Right cardiac atrium (tissue), 5 donors: ENCODE data around the gene TTC39C. TPM values are rescaled to one million over a fixed set of nuclear protein-coding genes. Genes with fewer than 3 reads are reported as not detected.

Experiments
- ATAC-seq, 2 donors: fragments of 200-7000 bp; cut with Tn5 transposase; one replicate each; pipeline versions ENCODE4 v1.8.0 to v1.9.1; 2020; ENCODE audit warnings: moderate library complexity in 2 of 2, mild to moderate bottlenecking in 1 of 2
- DNase-seq, 3 donors: peaks; one replicate each; pipeline ENCODE4 v3.0.0-alpha.2; 2020
- H3K27ac ChIP-seq: one replicate; pipeline ENCODE4 v1.5.1; 2013; ENCODE audit warnings: mild to moderate bottlenecking, low read length, control low read depth, moderate library complexity
- H3K27me3 ChIP-seq: one replicate; pipeline ENCODE4 v1.6.1; 2013; ENCODE audit not compliant: control insufficient read depth, insufficient read depth
- H3K4me1 ChIP-seq: one replicate; pipeline ENCODE4 v1.6.1; 2013; ENCODE audit warnings: low read length; ENCODE audit not compliant: control insufficient read depth, insufficient read depth
- H3K4me3 ChIP-seq: one replicate; pipeline ENCODE4 v1.5.1; 2013; ENCODE audit warnings: low read length, control low read depth
- H3K9me3 ChIP-seq: one replicate; pipeline ENCODE4 v1.6.1; 2013; ENCODE audit warnings: low read length; ENCODE audit not compliant: control insufficient read depth
- WGBS: extraction: QIAGEN DNeasy Blood & Tissue Kit; methylation state at CpG from one replicate; pipeline ENCODE4 v1.1.7; 2013; 5-methylcytosine and 5-hydroxymethylcytosine counted together
- intact Hi-C, 4 donors: fragments of 100-400 bp; cut with DNase I; formaldehyde crosslinking; loops; one replicate each; pipeline versions ENCODE4 v1.11.0 to v1.14.0; 2022 to 2023
- polyA plus RNA-seq: library from polyadenylated mRNA; stranded (reverse); fragments of 200-250 nt; gene quantifications from one replicate; pipeline ENCODE4 v1.2.3, GENCODE V29; 2013
- total RNA-seq, 4 donors: library from RNA; stranded (reverse); fragmentation: NEBNext Ultra II Directional; extraction: Animal tissue kit (Norgen Biotek cat#: 25700); gene quantifications; one replicate each; pipeline ENCODE4 v1.2.1, GENCODE V29; 2021
- donor health status: healthy with polysubstance abuse.
- donor health status: DM: no; HTN: yes; CAD: no.
- donor health status: DM: no; HTN: no; CAD: no.
- donor health status: DM: no; HTN: yes; CAD: no; lungs with severe emphysema.
- donor health status: DM: yes; HTN: yes; CAD: no.

The TTC39C gene
- total and polyA plus RNA-seq, 5 donors = 2.8 to 11.0 (median 5.4) TPM

DNA sequence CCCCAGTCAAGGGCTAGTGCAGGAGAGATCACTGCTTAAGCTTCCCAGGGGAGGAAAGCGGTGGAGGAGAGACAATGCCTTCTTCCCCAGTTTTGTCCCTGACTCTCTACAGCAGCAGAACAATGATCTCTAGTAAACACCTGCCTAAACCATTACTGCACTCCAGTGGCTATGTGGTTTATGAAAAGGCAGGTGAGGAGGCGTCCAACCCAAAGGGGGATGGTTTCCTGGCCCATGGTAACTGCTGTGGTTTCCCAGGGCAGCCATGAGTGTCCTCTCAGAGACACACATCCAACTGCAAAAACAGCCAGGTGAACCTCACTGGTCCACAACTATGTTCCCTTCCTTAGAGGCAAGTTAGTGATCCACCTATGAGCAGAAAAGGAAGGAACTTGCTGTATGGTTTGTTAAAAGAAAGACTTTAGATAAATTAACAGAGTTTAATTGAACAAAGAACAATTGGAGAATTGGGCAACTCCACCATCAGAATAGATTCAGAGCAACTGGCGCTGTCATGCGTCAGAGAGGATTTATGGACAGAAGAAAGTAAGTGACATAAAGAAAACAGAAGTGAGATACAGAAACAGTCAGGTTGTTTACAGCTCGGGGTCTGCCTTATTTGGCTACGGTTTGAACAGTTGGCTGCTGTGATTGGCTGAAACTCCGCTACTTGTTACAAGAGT, 4.8 kb upstream of the TTC39C start:
- no peaks in the 10 kb centered on the region for H3K27me3 ChIP-seq
- H3K27ac ChIP-seq = no peak overlapping the region
- DNase-seq = no peak
- 78% methylated on average over 7 of the region's 7 CpGs for WGBS
- ATAC-seq = no peak
- H3K4me3 ChIP-seq = no peak overlapping the region
- no peaks in the 10 kb centered on the region for H3K9me3 ChIP-seq
- H3K4me1 ChIP-seq = no peaks in the 10 kb centered on the region
- intact Hi-C loops = loop anchor here in 2 of 4 donors (10.0 kb wide), 1 partner anchor 105 kb away; no protein-coding TSS in a partner anchor

- Histone ChIP-seq H3K4me1 (no peaks in the 10 kb centered on the region), H3K27ac (no peak overlapping the region), H3K27me3 (no peaks in the 10 kb centered on the region), H3K9me3 (no peaks in the 10 kb centered on the region), H3K4me3 (no peak overlapping the region)
- WGBS = 81% methylated on average over 7 of the region's 7 CpGs
- DNase-seq (no peak), ATAC-seq (no peak)
- intact Hi-C loops = loop anchor here in 2 of 4 donors (10.0 kb wide), 1 partner anchor 104 kb away; no protein-coding TSS in a partner anchor
These were observed 3.9 kb upstream of the TTC39C start for GRCh38 chr18:24010673-24011072.

- intact Hi-C loops = loop anchor here in 2 of 4 donors (10.0 kb wide), 1 partner anchor 103 kb away; no protein-coding TSS in a partner anchor
- no peak overlapping the region for H3K4me3 ChIP-seq
- no peak for ATAC-seq
These were observed 3.2 kb upstream of the TTC39C start for GRCh38 chr18:24011123-24011917.

GRCh38 chr18:24013051-24013450, 1.5 kb upstream of the TTC39C start:
- Histone ChIP-seq H3K4me1 (no peaks in the 10 kb centered on the region), H3K27ac (no peak overlapping the region), H3K9me3 (no peaks in the 10 kb centered on the region), H3K27me3 (no peaks in the 10 kb centered on the region), H3K4me3 (no peak overlapping the region)
- WGBS = 52% methylated on average over 2 of the region's 2 CpGs
- DNase-seq (no peak), ATAC-seq (no peak)
- intact Hi-C loops = loop anchor here in 2 of 4 donors (10.0 kb wide), 1 partner anchor 102 kb away; no protein-coding TSS in a partner anchor

More at GRCh38 chr18:24011123-24011917, 3.2 kb upstream of the TTC39C start:
- Histone ChIP-seq H3K4me1 (no peaks in the 10 kb centered on the region), H3K27ac (no peak overlapping the region), H3K27me3 (no peaks in the 10 kb centered on the region), H3K9me3 (no peaks in the 10 kb centered on the region)
- 73% methylated on average over 5 of the region's 5 CpGs for WGBS
- no peak for DNase-seq

DNA sequence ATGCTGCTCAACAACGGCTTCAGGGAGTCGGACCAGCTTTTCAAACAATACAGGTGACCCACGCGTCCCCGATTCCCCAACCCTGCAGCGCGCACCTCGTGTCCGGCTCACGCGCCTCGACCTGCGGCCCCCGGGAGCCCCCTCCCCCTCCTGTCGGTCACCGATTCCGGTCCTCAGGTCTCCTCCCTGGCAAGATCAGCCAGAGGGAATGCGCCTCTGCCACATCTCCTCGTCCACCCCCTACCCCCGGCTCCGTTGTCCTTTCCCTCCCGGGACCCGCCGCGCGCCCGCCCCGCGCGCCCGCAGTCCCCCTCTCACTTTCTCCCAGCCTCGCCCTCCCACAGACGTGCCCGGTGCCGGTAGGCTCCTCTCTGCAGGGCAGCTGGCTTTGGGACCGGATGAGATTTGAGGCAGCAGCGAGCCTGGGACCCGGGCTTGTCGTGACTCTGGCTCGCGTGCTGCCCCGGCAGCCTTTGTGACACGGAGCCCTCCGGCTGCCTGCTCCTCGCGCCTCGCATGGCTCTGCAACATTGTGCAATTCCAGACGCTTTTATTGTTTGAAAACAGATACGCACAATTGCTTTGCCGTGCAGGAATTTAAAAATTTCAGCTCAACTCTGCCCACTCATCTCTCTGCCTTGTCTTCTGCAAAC, 558 bp downstream of the TTC39C start:
- ATAC-seq (peak; percentile 54 to 59), DNase-seq (peak; percentile 65 to 82 (median 73))
- Histone ChIP-seq H3K27me3 (no peaks in the 10 kb centered on the region), H3K4me1 (no peaks in the 10 kb centered on the region), H3K9me3 (no peaks in the 10 kb centered on the region), H3K27ac (peak overlapping the region; percentile 53), H3K4me3 (peak overlapping the region; percentile 97)
- WGBS = under 1% methylated on average over 50 of the region's 50 CpGs
- intact Hi-C loops = loop anchor here in 2 of 4 donors (10.0 kb wide), 1 partner anchor 100 kb away; no protein-coding TSS in a partner anchor

GRCh38 chr18:24015639-24016631, 1.4 kb downstream of the TTC39C start:
- ATAC-seq = no peak
- intact Hi-C loops = loop anchor here in 2 of 4 donors (10.0 kb wide), 1 partner anchor 99 kb away; no protein-coding TSS in a partner anchor
- no peaks in the 10 kb centered on the region for H3K4me1 ChIP-seq
- H3K4me3 ChIP-seq = peak overlapping the region; percentile 97
- WGBS = 35% methylated on average over 17 of the region's 17 CpGs
- H3K27me3 ChIP-seq = no peaks in the 10 kb centered on the region
- H3K9me3 ChIP-seq = no peaks in the 10 kb centered on the region
- no peak overlapping the region for H3K27ac ChIP-seq
- no peak for DNase-seq

GRCh38 chr18:24016643-24017042, 2.1 kb downstream of the TTC39C start:
- WGBS = 79% methylated on average over 2 of the region's 2 CpGs
- H3K9me3 ChIP-seq = no peaks in the 10 kb centered on the region
- no peak overlapping the region for H3K27ac ChIP-seq
- H3K4me3 ChIP-seq = no peak overlapping the region
- ATAC-seq (no peak), DNase-seq (no peak)
- intact Hi-C loops = loop anchor here in 2 of 4 donors (10.0 kb wide), 1 partner anchor 98 kb away; no protein-coding TSS in a partner anchor
- H3K4me1 ChIP-seq = no peaks in the 10 kb centered on the region
- H3K27me3 ChIP-seq = no peaks in the 10 kb centered on the region

GRCh38 chr18:24018299-24018886, 3.8 kb downstream of the TTC39C start:
- ATAC-seq (no peak), DNase-seq (no peak)
- WGBS = 81% methylated on average over 11 of the region's 11 CpGs
- no peaks in the 10 kb centered on the region for H3K4me1 ChIP-seq
- H3K4me3 ChIP-seq = no peak overlapping the region
- H3K27ac ChIP-seq = no peak overlapping the region
- no peaks in the 10 kb centered on the region for H3K9me3 ChIP-seq
- intact Hi-C loops = loop anchor here in 2 of 4 donors (10.0 kb wide), 1 partner anchor 96 kb away; no protein-coding TSS in a partner anchor
- no peaks in the 10 kb centered on the region for H3K27me3 ChIP-seq

DNA sequence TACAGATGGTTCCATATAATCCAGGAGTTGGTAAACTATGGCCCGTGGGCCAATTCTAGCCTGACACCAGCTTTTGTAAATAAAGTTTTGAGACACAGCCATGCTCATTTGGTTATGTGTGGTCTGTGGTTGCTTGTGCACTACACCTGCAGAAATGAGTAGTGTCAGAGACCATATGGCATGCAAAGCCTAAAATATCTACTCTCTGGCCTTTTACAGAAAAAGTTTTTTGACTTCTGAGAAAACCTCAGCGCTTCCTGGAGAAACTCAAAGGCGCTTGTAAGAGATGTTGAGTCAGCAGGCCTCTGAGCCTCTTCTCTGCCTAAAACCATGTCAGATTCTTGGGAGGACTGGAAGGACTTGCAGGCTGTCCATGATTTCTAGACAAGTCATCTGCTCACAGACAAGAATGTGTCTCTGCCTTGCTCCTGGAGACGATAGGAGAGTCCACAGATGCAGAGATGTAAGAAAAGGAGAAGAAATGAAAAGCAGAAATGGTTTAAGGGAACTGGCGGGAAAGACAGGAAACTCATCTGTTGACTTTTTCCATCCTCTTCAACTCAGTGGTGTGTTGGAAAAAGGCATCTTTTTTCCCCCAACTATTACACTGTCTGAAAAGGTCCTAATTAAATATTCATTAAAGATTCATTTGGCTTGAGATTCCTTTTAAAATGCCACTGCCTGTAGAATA, 5.2 kb downstream of the TTC39C start:
- WGBS = 84% methylated on average over 5 of the region's 5 CpGs

More for the DNA sequence above, 5.2 kb downstream of the TTC39C start:
- H3K27me3 ChIP-seq = no peaks in the 10 kb centered on the region
- ATAC-seq = no peak
- DNase-seq = no peak
- H3K4me3 ChIP-seq = no peak overlapping the region
- H3K4me1 ChIP-seq = no peaks in the 10 kb centered on the region
- no peaks in the 10 kb centered on the region for H3K9me3 ChIP-seq
- no peak overlapping the region for H3K27ac ChIP-seq
- intact Hi-C loops = loop anchor here in 3 of 4 donors (10.0 kb wide), 1 partner anchor 95 kb away; no protein-coding TSS in a partner anchor
